H1 (cell line): Measurements from ENCODE around the gene RDH5. TPM values are rescaled to one million over a fixed set of nuclear protein-coding genes. Genes with fewer than 3 reads are reported as not detected.

Source experiments
- CHD1 ChIP-seq: IDR thresholded peaks from 2 replicates; pipeline ENCODE4 v1.6.1; 2012; ENCODE audit warnings: low read depth, low read length, improper control_type of control experiment
- KDM4A ChIP-seq: IDR thresholded peaks from one replicate; pipeline ENCODE4 v1.7.1; 2012; ENCODE audit warnings: low read depth, mild to moderate bottlenecking, moderate library complexity, low read length, inconsistent platforms; ENCODE audit not compliant: severe bottlenecking
- MAFK ChIP-seq: IDR thresholded peaks from 2 replicates; pipeline ENCODE4 v1.6.1; 2012; ENCODE audit warnings: low read depth, mild to moderate bottlenecking, improper control_type of control experiment, low read length
- MAX ChIP-seq: IDR thresholded peaks from 2 replicates; pipeline ENCODE4 v1.6.1; 2012; ENCODE audit warnings: inconsistent platforms
- RAD21 ChIP-seq, 2 experiments: IDR thresholded peaks in 1 of 2; conservative IDR thresholded peaks in 1 of 2; 2 replicates each; pipeline ENCODE4 v1.6.1; 2011; ENCODE audit warnings: low read depth in 2 of 2, low read length in 2 of 2, improper control_type of control experiment in 1 of 2, inconsistent platforms in 1 of 2, mild to moderate bottlenecking in 1 of 2, moderate library complexity in 1 of 2
- SP1 ChIP-seq: IDR thresholded peaks from 2 replicates; pipeline ENCODE4 v1.6.1; 2011; ENCODE audit warnings: low read depth, low read length
- YY1 ChIP-seq: IDR thresholded peaks from 2 replicates; pipeline ENCODE4 v1.6.1; 2011; ENCODE audit warnings: low read depth, mild to moderate bottlenecking, low read length
- ZNF274 ChIP-seq: IDR thresholded peaks from 2 replicates; pipeline ENCODE4 v1.7.0; 2012; ENCODE audit warnings: low read length, borderline replicate concordance; ENCODE audit errors: extremely low read depth
- polyA plus RNA-seq, 7 experiments: library from polyadenylated mRNA; depleted of rRNA in 3 of 7; stranded (reverse) in 5 of 7; unstranded in 2 of 7; fragments of >200 nt in 5 of 7; fragments of 200-250 nt in 2 of 7; gene quantifications; 1 replicate in 5 of 7; 2 replicates in 1 of 7; 4 replicates in 1 of 7; pipeline versions ENCODE4 v1.2.1 to v1.2.3, GENCODE V29; 2011 to 2013; ENCODE audit warnings: missing spikeins in 2 of 7, mixed read lengths in 2 of 7
- total RNA-seq: library from RNA; stranded (reverse); fragmentation: NEBNext Ultra II Directional; extraction: Animal tissue kit (Norgen Biotek cat#: 25700); gene quantifications from 2 replicates; pipeline ENCODE4 v1.2.1, GENCODE V29; 2021

The RDH5 gene
- total and polyA plus RNA-seq, 2 of the 8 experiments (the other 6 are each of a cell fraction or from before 2014, with no cell fraction given) = 4.2 to 6.0 TPM

- TF ChIP-seq CHD1 (no peak), MAFK (no peak), ZNF274 (no peak), MAX (no peak), RAD21 (IDR thresholded peaks at IDR 0.05 in 1 of 2, conservative IDR thresholded peaks at IDR 0.05 in 1 of 2; ENCODE audit: low read depth in 2 of 2, low read length in 2 of 2) (no peak), KDM4A (no peak), YY1 (no peak), SP1 (no peak)
These were observed 40.5 kb upstream of the RDH5 start (continued) for GRCh38 chr12:55679691-55680090.
